Measurements from ENCODE around the gene PIK3R1.

DNA sequence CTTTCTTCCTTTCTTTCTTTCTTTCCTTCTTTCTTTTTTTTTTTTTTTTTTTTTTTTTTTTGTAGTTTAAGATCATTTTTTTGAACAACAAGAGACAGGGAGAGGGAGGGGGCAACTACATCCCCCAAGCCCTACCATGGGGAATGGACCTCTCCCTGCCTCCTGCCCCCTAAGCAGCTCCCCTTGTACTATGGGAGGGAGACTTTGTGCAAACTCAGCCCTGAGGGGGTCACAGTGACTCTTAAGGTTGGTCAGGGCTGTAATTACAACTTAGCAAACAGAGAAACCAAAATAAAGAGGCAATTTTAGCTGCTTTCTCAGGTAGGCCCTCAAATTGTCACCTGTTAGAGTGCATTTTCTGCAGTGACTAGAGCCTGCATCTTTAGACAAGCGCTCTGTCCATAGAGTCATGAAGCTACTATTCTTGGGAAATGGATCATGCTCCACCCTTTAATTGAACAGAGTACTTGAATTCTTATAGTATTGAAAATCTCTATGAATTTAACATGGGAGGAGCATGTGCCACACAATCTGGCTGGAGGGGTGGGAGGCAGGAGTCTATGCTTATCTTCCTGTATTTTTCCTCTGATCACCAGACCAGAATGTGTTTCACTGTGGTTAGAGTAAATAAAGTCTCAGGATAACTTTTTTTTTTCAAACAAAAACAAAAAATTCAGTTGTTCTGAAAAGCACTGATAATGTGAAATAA is 24.3 kb upstream of the PIK3R1 start:
- no peak for TF ChIP-seq CTCF (IDR thresholded peaks at IDR 0.05)
- no peak for TF ChIP-seq POLR2AphosphoS5 (IDR thresholded peaks at IDR 0.05)
- TF ChIP-seq POLR2A (IDR thresholded peaks at IDR 0.05) = no peak

Data from prostate gland (tissue), 2 donors.